Uterus (tissue), 4 donors: ENCODE data around the gene PSMB3. TPM values are rescaled to one million over a fixed set of nuclear protein-coding genes. Genes with fewer than 3 reads are reported as not detected.

Experiments used
- DNase-seq, 2 donors: peaks; one replicate each; pipeline ENCODE4 v3.0.0-alpha.2; 2019 to 2020
- H3K27ac ChIP-seq, 2 donors: fragments of 200-600 bp; sonication (generic); 1 replicate in 1 of 2; 2 replicates in 1 of 2; pipeline ENCODE4 v1.5.1; 2016 to 2018
- H3K27me3 ChIP-seq, 2 donors: fragments of 200-600 bp; sonication (generic); one replicate each; pipeline ENCODE4 v1.5.1; 2018 to 2019; ENCODE audit warnings: control low read depth in 1 of 2
- H3K36me3 ChIP-seq, 2 donors: fragments of 200-600 bp; sonication (generic); one replicate each; pipeline ENCODE4 v1.5.1; 2019; ENCODE audit warnings: control low read depth in 1 of 2
- H3K4me1 ChIP-seq, 2 donors: fragments of 200-600 bp; sonication (generic); one replicate each; pipeline ENCODE4 v1.5.1; 2018 to 2019; ENCODE audit warnings: control low read depth in 1 of 2
- H3K4me3 ChIP-seq, 2 donors: fragments of 200-600 bp; sonication (generic); 1 replicate in 1 of 2; 2 replicates in 1 of 2; pipeline ENCODE4 v1.5.1; 2018 to 2019; ENCODE audit warnings: mild to moderate bottlenecking in 1 of 2
- H3K9me3 ChIP-seq, 2 donors: fragments of 200-600 bp; sonication (generic); one replicate each; pipeline ENCODE4 v1.5.1; 2019; ENCODE audit warnings: control low read depth in 1 of 2
- CTCF ChIP-seq, 4 experiments: fragments of 200-600 bp in 2 of 4; fragments of 450-650 bp in 2 of 4; sonication (generic) in 2 of 4; IDR thresholded peaks; one replicate each; pipeline ENCODE4 v1.5.1; 2016 to 2019; ENCODE audit warnings: antibody characterized with exemption in 4 of 4, mild to moderate bottlenecking in 2 of 4, moderate library complexity in 1 of 4
- POLR2A ChIP-seq, 2 donors: fragments of 450-650 bp; IDR thresholded peaks; one replicate each; pipeline ENCODE4 v1.6.1; 2016; ENCODE audit warnings: antibody characterized with exemption in 2 of 2, mild to moderate bottlenecking in 1 of 2, moderate library complexity in 1 of 2
- intact Hi-C: fragments of 100-400 bp; cut with DNase I; formaldehyde crosslinking; loops from one replicate; pipeline ENCODE4 v1.15.1; 2023; ENCODE audit warnings: low total_unique reads
- total RNA-seq, 4 donors: library from RNA; depleted of rRNA in 3 of 4; stranded (reverse); fragments of >200 nt in 3 of 4; gene quantifications; one replicate each; pipeline versions ENCODE4 v1.1.0 to v1.2.4, GENCODE V29; 2014 to 2023
- donor health status: DM: yes; HTN: yes; CAD: no.

The PSMB3 gene
- total RNA-seq, 4 donors from 2014 or later: 91.6 to 285 (median 101) TPM

DNA sequence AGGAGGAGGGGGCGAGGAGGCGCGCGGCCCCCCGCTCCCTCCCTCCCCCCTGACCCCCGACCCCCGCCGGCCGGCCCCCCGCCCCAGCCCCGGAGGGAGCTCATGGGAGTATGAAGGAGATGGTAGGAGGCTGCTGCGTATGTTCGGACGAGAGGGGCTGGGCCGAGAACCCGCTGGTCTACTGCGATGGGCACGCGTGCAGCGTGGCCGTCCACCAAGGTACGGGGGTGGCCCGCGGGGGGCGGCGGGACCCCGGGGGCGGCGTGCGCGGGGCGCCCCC, 47.1 kb upstream of the PSMB3 start:
- no peak for DNase-seq
- peaks cover 0 to 6% of the 10 kb centered on the region in 2 donors for H3K4me1 ChIP-seq
- peak overlapping the region; percentile 84 to 93 for H3K4me3 ChIP-seq
- intact Hi-C loops: no loop called here
- TF ChIP-seq POLR2A (IDR thresholded peaks at IDR 0.05) (no peak), CTCF (IDR thresholded peaks at IDR 0.05) (no peak)
- peak overlapping the region; percentile 94 to 95 for H3K27ac ChIP-seq
- no peaks in the 10 kb centered on the region for H3K9me3 ChIP-seq
- no peaks in the 10 kb centered on the region for H3K27me3 ChIP-seq
- no peaks in the 10 kb centered on the region for H3K36me3 ChIP-seq

- Histone ChIP-seq H3K4me3 (peak overlapping the region; percentile 84 to 93), H3K27me3 (no peaks in the 10 kb centered on the region), H3K27ac (peak overlapping the region; percentile 94 to 95), H3K36me3 (no peaks in the 10 kb centered on the region), H3K9me3 (no peaks in the 10 kb centered on the region), H3K4me1 (peaks cover 0 to 6% of the 10 kb centered on the region in 2 donors)
- DNase-seq: peak; percentile 66 to 72
- no peak for TF ChIP-seq POLR2A (IDR thresholded peaks at IDR 0.05)
- no peak for TF ChIP-seq CTCF (IDR thresholded peaks at IDR 0.05)
- intact Hi-C loops: no loop called here
Measured at GRCh38 chr17:38705803-38706504, 46.6 kb upstream of the PSMB3 start.

DNA sequence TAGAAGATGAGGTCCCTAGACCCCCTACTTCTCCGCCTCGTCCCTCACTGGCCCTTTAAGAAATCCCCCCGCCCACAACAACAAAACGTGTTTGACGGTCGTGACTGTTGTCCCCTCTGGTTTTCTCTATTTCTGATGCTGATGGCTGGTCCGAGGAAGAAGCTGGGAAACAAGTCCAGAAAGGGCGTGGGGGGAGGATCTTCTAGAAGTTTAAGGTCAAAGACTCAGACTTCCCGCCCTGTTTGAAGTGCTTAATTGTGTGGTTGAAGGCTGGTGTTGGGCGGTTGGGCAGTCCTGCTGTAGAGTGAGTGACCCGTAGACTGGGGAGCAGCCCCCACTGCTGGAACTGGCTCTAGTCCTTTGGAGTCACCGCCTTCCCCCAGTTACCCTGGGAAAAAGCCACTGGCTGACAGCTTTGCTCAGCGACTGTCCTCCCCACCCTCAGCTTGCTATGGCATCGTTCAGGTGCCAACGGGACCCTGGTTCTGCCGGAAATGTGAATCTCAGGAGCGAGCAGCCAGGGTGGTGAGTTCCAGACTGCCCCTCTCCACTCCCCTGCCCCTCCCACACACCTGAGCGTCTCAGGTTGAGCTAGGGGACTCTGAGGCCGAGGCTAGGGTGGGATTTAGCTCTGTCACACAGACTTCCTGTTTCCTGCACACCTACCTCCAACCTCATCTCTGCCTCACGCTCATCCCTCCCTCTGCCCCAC, 45.9 kb upstream of the PSMB3 start:
- peaks cover 0 to 6% of the 10 kb centered on the region in 2 donors for H3K4me1 ChIP-seq
- no peak for DNase-seq
- no peaks in the 10 kb centered on the region for H3K9me3 ChIP-seq
- intact Hi-C loops: no loop called here
- H3K4me3 ChIP-seq: peak overlapping the region; percentile 84 to 93
- H3K36me3 ChIP-seq: no peaks in the 10 kb centered on the region
- no peak for TF ChIP-seq CTCF (IDR thresholded peaks at IDR 0.05)
- H3K27me3 ChIP-seq: no peaks in the 10 kb centered on the region
- H3K27ac ChIP-seq: peak overlapping the region; percentile 94 to 95

- intact Hi-C loops: no loop called here
- no peak for DNase-seq
- H3K4me3 ChIP-seq: no peak overlapping the region
- no peaks in the 10 kb centered on the region for H3K9me3 ChIP-seq
- TF ChIP-seq POLR2A (IDR thresholded peaks at IDR 0.05): no peak
- TF ChIP-seq CTCF (IDR thresholded peaks at IDR 0.05): no peak
- no peaks in the 10 kb centered on the region for H3K36me3 ChIP-seq
- H3K27me3 ChIP-seq: no peaks in the 10 kb centered on the region
- H3K27ac ChIP-seq: no peak overlapping the region
- H3K4me1 ChIP-seq: peaks cover 0 to 6% of the 10 kb centered on the region in 2 donors
Measured at GRCh38 chr17:38707678-38708351, 44.7 kb upstream of the PSMB3 start.
